KMS-11 (cell line): ENCODE data around the gene SAMD15.

Experiments used
- H2AFZ ChIP-seq: fragments of 200-600 bp; sonication (generic); 2 replicates; pipeline ENCODE4 v1.6.1; 2016; ENCODE audit warnings: antibody characterized with exemption, mixed run types, low read depth
- H3K27ac ChIP-seq: fragments of 200-600 bp; sonication (generic); 2 replicates; pipeline ENCODE4 v1.6.1; 2016; ENCODE audit warnings: mild to moderate bottlenecking, mixed run types
- H3K27me3 ChIP-seq: fragments of 200-600 bp; sonication (generic); 2 replicates; pipeline ENCODE4 v1.6.1; 2017; ENCODE audit warnings: mild to moderate bottlenecking, low read depth, mixed run types, moderate library complexity; ENCODE audit not compliant: insufficient read depth
- H3K36me3 ChIP-seq: fragments of 200-600 bp; sonication (generic); 2 replicates; pipeline ENCODE4 v1.6.1; 2017; ENCODE audit warnings: mild to moderate bottlenecking, mixed run types; ENCODE audit not compliant: insufficient read depth
- H3K4me1 ChIP-seq: fragments of 200-600 bp; sonication (generic); 2 replicates; pipeline ENCODE4 v1.6.1; 2016; ENCODE audit warnings: mild to moderate bottlenecking, low read depth, mixed run types; ENCODE audit not compliant: poor library complexity, severe bottlenecking
- H3K4me2 ChIP-seq: fragments of 200-600 bp; sonication (generic); 2 replicates; pipeline ENCODE4 v1.7.0; 2016; ENCODE audit warnings: mild to moderate bottlenecking, mixed run types
- H3K4me3 ChIP-seq: fragments of 200-600 bp; sonication (generic); IDR thresholded peaks from 2 replicates; pipeline ENCODE4 v1.6.1; 2017; ENCODE audit warnings: low read depth, low read length, mixed read lengths; ENCODE audit not compliant: insufficient read depth
- H3K79me2 ChIP-seq: fragments of 200-600 bp; sonication (generic); 2 replicates; pipeline ENCODE4 v1.6.1; 2016; ENCODE audit warnings: low read depth, mixed run types; ENCODE audit not compliant: insufficient read depth
- H3K9ac ChIP-seq: fragments of 200-600 bp; sonication (generic); 2 replicates; pipeline ENCODE4 v1.6.1; 2016; ENCODE audit warnings: mild to moderate bottlenecking, mixed run types
- H4K20me1 ChIP-seq: fragments of 200-600 bp; sonication (generic); 2 replicates; pipeline ENCODE4 v1.6.1; 2016; ENCODE audit warnings: mild to moderate bottlenecking, mixed run types; ENCODE audit not compliant: insufficient read depth
- TF ChIP-seq, protein P1 (sequence below): fragments of 200-600 bp; sonication (generic); conservative IDR thresholded peaks from 2 replicates; pipeline ENCODE4 v1.6.1; 2017; ENCODE audit warnings: low read depth, mild to moderate bottlenecking, antibody characterized with exemption, low read length, moderate library complexity, mixed read lengths

SAMD15 gene

DNA sequence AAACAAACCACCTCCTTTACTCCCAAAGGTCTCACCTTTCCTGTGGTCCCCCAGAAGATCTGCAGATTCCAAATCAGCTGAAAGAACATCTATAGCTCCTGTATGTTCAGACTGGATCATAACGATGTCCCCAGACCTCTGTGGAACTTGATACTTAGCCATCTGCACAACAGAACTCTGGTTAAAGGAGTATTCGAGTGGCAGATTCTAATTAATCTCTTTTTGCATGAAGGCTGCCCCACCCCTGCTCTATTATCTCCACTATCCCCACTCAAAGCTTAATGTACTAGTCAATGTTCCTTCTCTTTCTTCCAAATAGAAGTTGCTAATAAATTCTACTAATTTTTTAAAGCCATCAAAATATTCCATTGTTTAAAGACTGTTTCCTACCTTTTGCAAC is 33.5 kb upstream of the SAMD15 start:
- Histone ChIP-seq H3K79me2 (no peaks in the 10 kb centered on the region), H3K36me3 (no peaks in the 10 kb centered on the region), H4K20me1 (no peaks in the 10 kb centered on the region), H3K27me3 (no peaks in the 10 kb centered on the region), H3K27ac (no peak overlapping the region), H3K4me1 (no peaks in the 10 kb centered on the region), H3K4me3 (no peak overlapping the region), H3K4me2 (no peak overlapping the region), H2AFZ (no peak overlapping the region), H3K9ac (no peak overlapping the region)
- TF ChIP-seq, protein P1, sequence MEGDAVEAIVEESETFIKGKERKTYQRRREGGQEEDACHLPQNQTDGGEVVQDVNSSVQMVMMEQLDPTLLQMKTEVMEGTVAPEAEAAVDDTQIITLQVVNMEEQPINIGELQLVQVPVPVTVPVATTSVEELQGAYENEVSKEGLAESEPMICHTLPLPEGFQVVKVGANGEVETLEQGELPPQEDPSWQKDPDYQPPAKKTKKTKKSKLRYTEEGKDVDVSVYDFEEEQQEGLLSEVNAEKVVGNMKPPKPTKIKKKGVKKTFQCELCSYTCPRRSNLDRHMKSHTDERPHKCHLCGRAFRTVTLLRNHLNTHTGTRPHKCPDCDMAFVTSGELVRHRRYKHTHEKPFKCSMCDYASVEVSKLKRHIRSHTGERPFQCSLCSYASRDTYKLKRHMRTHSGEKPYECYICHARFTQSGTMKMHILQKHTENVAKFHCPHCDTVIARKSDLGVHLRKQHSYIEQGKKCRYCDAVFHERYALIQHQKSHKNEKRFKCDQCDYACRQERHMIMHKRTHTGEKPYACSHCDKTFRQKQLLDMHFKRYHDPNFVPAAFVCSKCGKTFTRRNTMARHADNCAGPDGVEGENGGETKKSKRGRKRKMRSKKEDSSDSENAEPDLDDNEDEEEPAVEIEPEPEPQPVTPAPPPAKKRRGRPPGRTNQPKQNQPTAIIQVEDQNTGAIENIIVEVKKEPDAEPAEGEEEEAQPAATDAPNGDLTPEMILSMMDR: no peak

DNA sequence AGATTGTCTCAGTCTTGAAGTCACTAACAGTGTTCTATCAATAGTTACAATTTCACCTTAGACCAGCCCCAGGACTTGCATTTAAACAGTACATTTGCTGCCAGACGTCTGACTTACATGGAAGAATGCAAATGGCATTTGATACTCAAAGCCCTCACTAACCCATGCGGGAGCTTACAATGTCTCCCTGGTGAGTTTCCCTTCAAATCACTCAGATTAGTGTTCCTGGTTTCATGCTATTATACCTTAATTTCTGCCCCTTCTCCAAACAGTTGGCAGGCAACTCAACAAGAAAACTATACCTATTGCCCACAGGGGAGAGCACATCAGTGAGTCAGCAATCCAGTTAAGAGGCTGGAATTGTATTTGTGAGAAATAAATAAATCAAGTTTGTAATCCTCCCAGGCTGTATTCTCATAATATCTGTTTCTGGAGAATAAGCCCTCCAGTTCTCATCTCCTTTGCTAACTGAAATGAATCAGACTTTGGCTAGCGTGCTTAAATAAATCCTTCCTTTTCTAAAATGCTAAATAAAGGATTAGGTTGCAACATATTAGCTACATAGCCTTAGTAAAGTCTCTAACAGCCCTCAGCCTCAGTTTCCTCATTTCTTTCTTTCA is 32.7 kb upstream of the SAMD15 start:
- Histone ChIP-seq H3K79me2 (no peaks in the 10 kb centered on the region), H3K27me3 (no peaks in the 10 kb centered on the region), H3K36me3 (no peaks in the 10 kb centered on the region), H3K9ac (no peak overlapping the region), H3K4me2 (no peak overlapping the region), H2AFZ (no peak overlapping the region), H4K20me1 (no peaks in the 10 kb centered on the region), H3K4me3 (no peak overlapping the region), H3K27ac (no peak overlapping the region), H3K4me1 (no peaks in the 10 kb centered on the region)
- TF ChIP-seq, protein P1: no peak

DNA sequence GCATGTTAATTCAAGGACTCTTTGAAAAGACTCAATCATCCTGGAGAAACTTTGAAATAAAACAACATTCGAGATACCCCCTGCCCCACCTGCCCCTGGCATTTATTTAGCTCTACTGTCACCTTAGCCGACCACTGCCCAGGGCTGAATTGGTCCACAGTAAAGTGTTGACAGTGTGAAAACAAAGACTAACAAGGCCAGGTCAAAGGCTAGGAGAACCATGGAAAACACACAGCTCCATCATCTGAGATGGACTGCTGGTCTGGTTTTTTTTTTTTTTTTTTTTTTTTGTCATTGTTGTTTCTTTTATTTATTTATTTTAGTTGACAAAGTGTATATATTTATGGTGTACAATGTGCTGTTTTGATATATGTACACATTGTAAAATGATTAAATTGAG is 30.7 kb upstream of the SAMD15 start:
- H3K27ac ChIP-seq: no peak overlapping the region
- no peak overlapping the region for H3K9ac ChIP-seq
- no peaks in the 10 kb centered on the region for H3K27me3 ChIP-seq
- H3K79me2 ChIP-seq: no peaks in the 10 kb centered on the region
- H3K4me1 ChIP-seq: no peaks in the 10 kb centered on the region
- H3K36me3 ChIP-seq: no peaks in the 10 kb centered on the region
- TF ChIP-seq, protein P1: no peak
- no peak overlapping the region for H3K4me3 ChIP-seq
- H4K20me1 ChIP-seq: no peaks in the 10 kb centered on the region
- H2AFZ ChIP-seq: no peak overlapping the region
- H3K4me2 ChIP-seq: no peak overlapping the region

DNA sequence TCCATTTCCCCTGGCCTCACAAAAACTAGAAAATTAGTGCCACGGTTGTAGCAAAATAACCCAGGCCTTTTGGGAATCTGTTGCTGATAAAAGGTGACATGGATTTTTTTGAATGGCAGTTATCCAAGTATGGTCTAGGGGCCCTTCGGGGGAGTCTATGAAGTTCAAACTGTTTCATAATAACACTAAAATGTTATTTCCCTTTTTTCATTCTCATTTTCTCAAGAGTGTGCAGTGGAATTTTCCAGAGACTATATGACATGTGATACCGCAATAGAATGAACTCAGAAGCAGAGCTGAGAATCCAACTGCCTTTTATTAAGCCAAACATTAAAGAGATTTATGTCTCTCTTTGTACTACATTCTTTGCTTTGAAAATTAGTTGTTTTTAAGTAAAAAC is 29.4 kb upstream of the SAMD15 start:
- no peaks in the 10 kb centered on the region for H3K36me3 ChIP-seq
- no peak overlapping the region for H3K4me3 ChIP-seq
- no peaks in the 10 kb centered on the region for H3K27me3 ChIP-seq
- no peaks in the 10 kb centered on the region for H3K79me2 ChIP-seq
- TF ChIP-seq, protein P1: no peak
- no peak overlapping the region for H3K4me2 ChIP-seq
- H4K20me1 ChIP-seq: no peaks in the 10 kb centered on the region
- H3K27ac ChIP-seq: no peak overlapping the region
- H3K9ac ChIP-seq: no peak overlapping the region
- H3K4me1 ChIP-seq: no peaks in the 10 kb centered on the region
- no peak overlapping the region for H2AFZ ChIP-seq
